Upper lobe of right lung (tissue), 1 donor: ENCODE results near the gene ENO1. TPM values are rescaled to one million over a fixed set of nuclear protein-coding genes. Genes with fewer than 3 reads are reported as not detected.
"Not testable (repeated sequence)": the region's sequence is repeated elsewhere in the genome, so short reads cannot be mapped to it uniquely, and the experiment has no call there.

ENCODE experiments used
- ATAC-seq: fragments of 200-7000 bp; cut with Tn5 transposase; one replicate; pipeline ENCODE4 v1.9.1; 2020; ENCODE audit warnings: mild to moderate bottlenecking, moderate library complexity
- DNase-seq: peaks from one replicate; pipeline ENCODE4 v3.0.0-alpha.2; 2020
- H3K27ac ChIP-seq: fragments of 200-600 bp; one replicate; pipeline ENCODE4 v1.8.0; 2022
- H3K27me3 ChIP-seq: fragments of 200-600 bp; one replicate; pipeline ENCODE4 v1.8.0; 2022; ENCODE audit warnings: mild to moderate bottlenecking
- H3K36me3 ChIP-seq: fragments of 200-600 bp; one replicate; pipeline ENCODE4 v1.8.0; 2022
- H3K4me1 ChIP-seq: fragments of 200-600 bp; one replicate; pipeline ENCODE4 v1.8.0; 2022
- H3K4me3 ChIP-seq: fragments of 200-600 bp; one replicate; pipeline ENCODE4 v1.8.0; 2022; ENCODE audit warnings: mild to moderate bottlenecking
- H3K9me3 ChIP-seq: fragments of 200-600 bp; one replicate; pipeline ENCODE4 v1.8.0; 2022
- intact Hi-C: fragments of 100-400 bp; cut with DNase I; formaldehyde crosslinking; loops from one replicate; pipeline ENCODE4 v1.11.0; 2022
- total RNA-seq: library from RNA; stranded (reverse); fragmentation: NEBNext Ultra II Directional; extraction: Animal tissue kit (Norgen Biotek cat#: 25700); gene quantifications from one replicate; pipeline ENCODE4 v1.2.1, GENCODE V29; 2021
- TF ChIP-seq, protein P1 (sequence below): fragments of 200-600 bp; IDR thresholded peaks from one replicate; pipeline ENCODE4 v1.8.0; 2022; ENCODE audit warnings: antibody characterized with exemption
- donor health status: DM: no; HTN: yes; CAD: no; lungs with severe emphysema.

ENO1 gene
- total RNA-seq, 1 donor from 2014 or later = 640 TPM

DNA sequence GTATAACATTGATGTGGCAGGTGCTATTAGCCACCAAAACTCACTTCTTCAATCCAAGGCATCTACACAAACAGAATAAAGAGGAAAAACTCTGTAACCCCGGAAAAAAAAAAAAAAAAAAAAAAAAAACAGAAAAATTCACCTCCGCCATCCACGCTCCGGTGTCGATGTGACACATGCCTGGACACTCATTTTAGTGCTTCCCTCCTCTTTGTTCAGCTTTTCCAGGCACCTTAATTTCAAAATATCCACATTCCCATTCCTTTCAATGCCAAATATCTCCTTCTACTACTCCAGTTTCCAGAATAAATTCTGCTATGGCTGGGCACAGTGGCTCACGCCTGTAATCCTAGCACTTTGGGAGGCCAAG, 55.2 kb downstream of the ENO1 start:
- Histone ChIP-seq H3K27me3 (no peaks in the 10 kb centered on the region), H3K4me3 (no peak overlapping the region), H3K4me1 (peaks cover 22% of the 10 kb centered on the region), H3K36me3 (no peaks in the 10 kb centered on the region), H3K9me3 (no peaks in the 10 kb centered on the region), H3K27ac (peak overlapping the region; percentile 33)
- intact Hi-C loops = no loop called here
- no peak for DNase-seq
- TF ChIP-seq, protein P1, sequence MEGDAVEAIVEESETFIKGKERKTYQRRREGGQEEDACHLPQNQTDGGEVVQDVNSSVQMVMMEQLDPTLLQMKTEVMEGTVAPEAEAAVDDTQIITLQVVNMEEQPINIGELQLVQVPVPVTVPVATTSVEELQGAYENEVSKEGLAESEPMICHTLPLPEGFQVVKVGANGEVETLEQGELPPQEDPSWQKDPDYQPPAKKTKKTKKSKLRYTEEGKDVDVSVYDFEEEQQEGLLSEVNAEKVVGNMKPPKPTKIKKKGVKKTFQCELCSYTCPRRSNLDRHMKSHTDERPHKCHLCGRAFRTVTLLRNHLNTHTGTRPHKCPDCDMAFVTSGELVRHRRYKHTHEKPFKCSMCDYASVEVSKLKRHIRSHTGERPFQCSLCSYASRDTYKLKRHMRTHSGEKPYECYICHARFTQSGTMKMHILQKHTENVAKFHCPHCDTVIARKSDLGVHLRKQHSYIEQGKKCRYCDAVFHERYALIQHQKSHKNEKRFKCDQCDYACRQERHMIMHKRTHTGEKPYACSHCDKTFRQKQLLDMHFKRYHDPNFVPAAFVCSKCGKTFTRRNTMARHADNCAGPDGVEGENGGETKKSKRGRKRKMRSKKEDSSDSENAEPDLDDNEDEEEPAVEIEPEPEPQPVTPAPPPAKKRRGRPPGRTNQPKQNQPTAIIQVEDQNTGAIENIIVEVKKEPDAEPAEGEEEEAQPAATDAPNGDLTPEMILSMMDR = no peak
- no peak for ATAC-seq

DNA sequence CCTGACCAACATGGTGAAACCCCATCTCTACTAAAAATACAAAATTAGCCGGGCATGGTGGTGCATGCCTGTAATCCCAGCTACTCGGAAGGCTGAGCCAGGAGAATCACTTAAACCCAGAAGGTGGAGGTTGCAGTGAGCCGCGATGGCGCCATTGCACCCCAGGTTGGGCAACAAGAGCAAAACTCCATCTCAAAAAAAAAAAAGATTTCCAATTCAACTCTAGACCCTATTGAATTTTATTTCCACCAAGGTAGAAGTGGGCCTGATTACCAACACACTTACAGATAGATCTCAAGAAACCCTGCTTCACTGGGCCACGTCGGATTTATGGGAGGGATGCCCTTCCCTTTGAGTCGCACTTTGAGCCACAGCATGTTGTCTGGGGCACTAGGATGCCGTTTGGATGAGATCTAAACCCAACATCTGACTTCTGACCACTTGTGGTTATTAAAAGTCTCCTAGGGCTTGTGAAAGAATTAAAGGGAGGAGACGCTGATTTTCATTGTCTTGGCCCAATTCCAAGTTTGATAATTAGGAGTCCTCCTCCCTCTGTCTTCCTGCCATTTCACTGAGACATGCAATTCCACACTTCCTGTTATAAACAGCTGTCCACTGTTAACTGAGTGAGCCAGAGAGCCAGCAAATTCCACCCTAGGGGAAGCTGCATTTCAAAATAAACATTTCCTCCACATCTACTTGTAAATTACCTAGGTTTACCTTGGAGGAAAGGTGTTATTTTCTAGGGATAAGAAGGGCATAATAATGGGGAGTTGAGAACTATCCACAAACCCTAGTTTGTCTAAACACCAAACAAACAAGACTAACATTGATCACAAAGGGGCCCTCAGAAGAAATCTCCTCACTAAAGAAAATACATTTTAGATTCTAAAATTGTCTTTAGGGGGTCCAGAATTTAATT, 55.9 kb downstream of the ENO1 start:
- Histone ChIP-seq H3K27ac (peak overlapping the region; percentile 33), H3K4me3 (no peak overlapping the region), H3K9me3 (no peaks in the 10 kb centered on the region), H3K27me3 (no peaks in the 10 kb centered on the region), H3K36me3 (no peaks in the 10 kb centered on the region), H3K4me1 (peaks cover 22% of the 10 kb centered on the region)
- intact Hi-C loops = no loop called here
- DNase-seq = no peak
- peak; percentile 67 for ATAC-seq
- TF ChIP-seq, protein P1 = no peak

DNA sequence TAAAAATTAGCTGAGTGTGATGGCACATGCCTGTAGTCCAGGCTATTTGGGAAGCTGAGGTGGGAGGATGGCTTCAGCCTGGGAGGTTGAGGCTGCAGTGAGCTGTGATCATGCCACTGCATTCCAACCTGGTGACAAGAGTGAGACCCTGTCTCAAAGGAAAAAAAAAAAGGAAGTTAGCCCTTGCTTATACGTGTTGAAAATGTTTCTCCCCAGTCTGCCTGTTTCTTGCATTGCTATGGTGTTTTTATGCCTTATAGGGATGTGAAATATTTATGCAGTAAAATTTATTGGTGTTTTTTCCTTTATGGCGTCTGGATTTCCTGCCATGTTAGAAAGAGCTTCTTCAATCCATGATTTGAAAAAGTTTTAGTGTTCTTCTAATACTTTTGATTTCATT, 57.4 kb downstream of the ENO1 start:
- H3K9me3 ChIP-seq = no peaks in the 10 kb centered on the region
- H3K4me1 ChIP-seq = peaks cover 23% of the 10 kb centered on the region
- no peaks in the 10 kb centered on the region for H3K27me3 ChIP-seq
- no peak for ATAC-seq
- no peak overlapping the region for H3K4me3 ChIP-seq
- H3K36me3 ChIP-seq = no peaks in the 10 kb centered on the region
- intact Hi-C loops = no loop called here
- DNase-seq = no peak
- TF ChIP-seq, protein P1 = no peak
- H3K27ac ChIP-seq = no peak overlapping the region

DNA sequence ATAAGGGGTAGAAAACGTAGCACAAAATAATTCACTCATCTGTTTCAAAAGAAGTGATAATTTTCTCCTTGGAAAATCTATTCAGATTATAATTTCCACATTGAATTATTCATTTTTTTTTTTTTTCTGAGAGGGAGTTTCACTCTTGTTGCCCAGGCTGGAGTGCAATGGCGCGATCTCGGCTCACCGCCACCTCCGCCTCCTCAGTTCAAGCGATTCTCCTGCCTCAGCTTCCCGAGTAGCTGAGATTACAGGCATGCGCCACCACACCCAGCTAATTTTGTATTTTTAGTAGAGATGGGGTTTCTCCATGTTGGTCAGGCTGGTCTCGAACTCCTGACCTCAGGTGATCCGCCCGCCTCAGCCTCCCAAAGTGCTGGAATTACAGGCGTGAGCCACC, 59.7 kb downstream of the ENO1 start:
- H3K36me3 ChIP-seq, DNase-seq, H3K9me3 ChIP-seq, intact Hi-C loops, ATAC-seq, H3K27me3 ChIP-seq: not testable (repeated sequence)
- peak overlapping the region; percentile 94 for H3K27ac ChIP-seq
- H3K4me3 ChIP-seq = peak overlapping the region; percentile 72
- peaks cover 41% of the 10 kb centered on the region for H3K4me1 ChIP-seq

DNA sequence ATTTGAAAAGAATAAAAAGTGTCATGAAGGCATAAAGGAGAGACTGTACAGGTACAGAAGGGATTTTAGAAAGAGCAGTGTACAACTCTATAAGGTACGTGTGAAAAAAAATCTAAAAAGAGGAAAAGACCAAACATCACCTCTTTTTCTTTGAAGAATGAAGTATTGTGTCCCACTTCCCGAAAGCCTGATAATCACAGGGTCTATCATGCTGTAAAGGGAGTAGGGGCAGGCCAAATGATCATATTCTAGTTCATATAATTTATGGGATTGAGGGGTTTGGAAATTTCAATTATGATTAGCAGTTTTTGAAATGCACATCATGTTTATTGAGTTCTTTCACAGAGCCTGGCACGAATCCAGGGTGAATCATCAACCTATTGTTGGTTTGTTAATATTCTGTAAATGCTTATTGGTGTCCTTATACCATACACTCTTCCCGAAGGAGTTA, 60.1 kb downstream of the ENO1 start:
- Histone ChIP-seq H3K9me3 (no peaks in the 10 kb centered on the region), H3K36me3 (no peaks in the 10 kb centered on the region), H3K27me3 (no peaks in the 10 kb centered on the region), H3K27ac (peak overlapping the region; percentile 94), H3K4me1 (peaks cover 38% of the 10 kb centered on the region), H3K4me3 (peak overlapping the region; percentile 72)
- DNase-seq (no peak), ATAC-seq (no peak)
- intact Hi-C loops = no loop called here
- TF ChIP-seq, protein P1 = no peak

DNA sequence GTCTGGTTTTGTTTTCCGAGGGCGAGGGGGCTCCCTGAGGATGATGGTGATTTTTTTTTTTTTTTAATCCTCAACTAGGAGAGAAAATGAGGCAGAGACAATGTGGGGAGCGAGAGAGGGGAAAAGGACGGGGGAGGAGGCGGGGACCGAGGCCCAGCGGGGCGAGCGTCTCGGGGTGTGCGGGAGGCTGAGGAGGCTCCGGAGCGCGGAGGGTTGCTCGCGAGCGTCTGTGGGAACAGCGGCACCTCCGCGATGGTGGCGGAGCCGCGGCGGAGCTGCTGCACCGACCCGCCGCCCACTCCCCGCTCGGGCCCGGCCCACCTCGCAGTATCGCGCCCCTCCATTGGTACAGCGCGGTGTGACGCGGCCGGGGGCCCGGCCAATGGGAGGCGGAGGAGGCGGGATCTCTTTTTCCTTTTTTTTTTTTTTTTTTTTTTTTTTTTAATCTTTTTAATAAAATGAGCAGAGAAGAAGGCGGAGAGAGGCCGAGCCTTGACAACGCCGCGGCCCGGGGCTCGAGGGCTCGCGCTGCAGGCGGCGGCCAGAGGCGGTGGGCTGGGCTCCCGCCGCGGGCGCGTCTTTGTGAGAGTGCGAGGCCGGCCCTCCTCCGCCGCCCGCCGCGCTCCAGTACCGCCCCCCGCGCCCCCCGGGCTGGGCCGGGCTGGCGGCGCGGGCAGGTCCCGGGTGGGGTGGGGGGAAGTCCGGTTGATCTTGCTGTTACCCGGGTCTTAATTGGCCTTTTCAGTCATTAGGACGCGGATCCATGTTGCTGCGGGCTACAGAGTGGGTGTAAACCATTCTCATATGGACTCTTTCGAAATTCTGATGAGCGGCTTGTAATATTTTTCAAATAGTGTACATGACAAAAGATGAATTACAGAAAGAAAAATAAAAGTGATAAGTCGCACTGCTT, 60.8 kb downstream of the ENO1 start, which contains the start of gene RERE:
RERE (minus strand) TSS at position 229 of the 913 bp plus-strand sequence.
- H3K9me3 ChIP-seq = no peaks in the 10 kb centered on the region
- peak; percentile 96 for DNase-seq
- H3K4me3 ChIP-seq = peak within 1 kb of the TSS; percentile 72
- no peaks in the 10 kb centered on the region for H3K27me3 ChIP-seq
- TF ChIP-seq, protein P1 = peak; percentile 23
- peaks cover 31% of the 10 kb centered on the region for H3K4me1 ChIP-seq
- peak within 1 kb of the TSS; percentile 94 for H3K27ac ChIP-seq
- peak; percentile 99 for ATAC-seq
- intact Hi-C loops = no loop called here
- H3K36me3 ChIP-seq = no peaks in the 10 kb centered on the region
